NCI-H146 treated with DMSO at 0.1 percent for 48 hours (cell line): Measurements from ENCODE around the gene ADARB2.
"Not testable (repeated sequence)": the region's sequence is repeated elsewhere in the genome, so short reads cannot be mapped to it uniquely, and the experiment has no call there.

Experiments
- DNase-seq: peaks from one replicate; lab custom pipeline; 2025; ENCODE audit not compliant: unreplicated experiment; lab: John Stamatoyannopoulos, UW

The ADARB2 gene

GRCh38 chr10:1449572-1450205, 287.6 kb downstream of the ADARB2 start:
- DNase-seq, result no peak

DNA sequence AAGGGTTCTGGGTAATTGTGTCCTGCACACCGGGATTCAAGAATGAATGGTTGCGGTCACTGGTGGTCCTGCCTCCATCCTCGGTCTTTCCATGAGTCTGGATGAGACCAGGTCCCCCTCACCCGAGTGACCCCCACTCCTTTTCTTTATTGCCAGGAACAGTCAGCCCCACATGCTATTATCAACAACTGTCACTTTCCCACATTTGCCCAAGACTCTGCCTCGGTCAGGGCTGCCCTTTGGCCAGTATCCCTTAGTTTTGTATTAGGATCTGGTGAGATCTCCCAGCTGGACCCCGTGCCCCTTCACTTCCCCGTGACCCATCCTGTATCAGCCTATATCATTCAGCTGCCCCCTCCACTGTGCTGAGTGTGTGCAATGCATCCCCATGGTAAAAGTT, 288.3 kb downstream of the ADARB2 start:
- no peak for DNase-seq

DNA sequence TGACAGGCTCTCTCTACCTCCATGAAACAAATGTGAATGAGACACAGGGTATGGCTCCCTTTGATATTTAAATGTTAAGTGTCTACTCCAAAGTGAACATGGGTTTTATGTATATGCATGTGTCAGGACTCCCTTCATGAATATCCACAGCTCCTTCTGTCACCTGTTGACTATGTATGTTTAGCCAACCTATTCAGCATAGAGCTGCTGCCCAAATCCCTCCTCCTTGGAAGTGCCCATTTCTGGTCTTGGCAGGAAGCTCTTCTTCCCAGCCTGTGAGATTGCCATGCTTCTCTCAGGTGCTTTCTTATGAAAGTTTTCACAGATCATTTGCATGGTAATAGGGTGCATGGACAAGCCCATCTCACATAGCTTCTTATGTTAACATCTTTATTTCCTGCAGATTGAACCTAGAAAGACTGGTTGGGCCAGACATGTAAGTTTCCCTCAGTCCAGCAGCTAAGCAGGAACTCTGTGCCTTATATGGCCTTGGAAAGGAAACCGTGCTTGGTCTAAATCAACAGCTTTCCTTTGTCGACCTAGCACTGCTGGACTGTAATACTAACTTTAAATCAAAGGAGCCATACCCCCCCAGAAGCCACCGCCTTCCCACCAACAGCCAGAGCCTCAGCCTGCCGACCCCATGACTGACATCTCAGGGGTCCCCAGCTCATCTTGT, 288.9 kb downstream of the ADARB2 start:
- no peak for DNase-seq

GRCh38 chr10:1444826-1445225, 292.5 kb downstream of the ADARB2 start:
- no peak for DNase-seq

- DNase-seq, result no peak
Measured at GRCh38 chr10:1440897-1441296, 296.4 kb downstream of the ADARB2 start.

DNA sequence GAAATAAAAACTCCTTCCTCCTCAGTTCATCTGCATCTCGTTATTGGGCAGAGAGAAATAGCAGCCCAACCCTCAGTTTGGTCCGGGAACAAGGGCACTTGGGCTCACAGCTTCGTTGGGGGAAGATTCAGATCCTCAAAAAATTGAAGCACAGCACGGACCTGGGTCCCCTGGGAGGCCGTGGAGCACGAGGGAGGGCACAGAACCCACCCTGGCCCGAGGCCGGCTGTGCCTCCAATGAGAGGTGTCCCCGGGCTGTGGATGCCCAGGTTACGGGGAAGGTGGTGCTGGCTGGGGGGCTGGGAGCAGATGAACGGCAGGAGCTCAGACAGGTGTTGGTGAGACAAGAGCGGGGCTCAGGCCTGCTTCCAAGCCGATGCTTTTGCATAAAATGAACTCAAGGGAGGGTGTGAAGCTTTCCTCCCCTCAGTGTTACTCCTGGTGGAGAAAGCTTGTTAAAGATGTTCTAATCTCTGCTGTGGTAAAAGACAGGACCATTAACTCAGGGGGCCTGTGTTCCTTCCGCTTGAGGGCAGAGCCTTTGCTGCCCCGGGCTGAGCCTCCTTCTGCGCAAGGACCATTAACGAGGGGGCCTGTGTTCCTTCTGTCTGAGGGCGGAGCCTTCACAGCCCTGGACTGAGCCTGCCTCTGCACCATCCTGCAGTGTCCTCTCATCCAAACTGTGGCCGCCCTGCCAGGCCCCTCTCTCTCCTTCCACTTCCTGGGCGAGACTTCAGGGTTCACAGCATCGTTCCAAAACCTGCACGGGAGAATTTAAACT, 302.2 kb downstream of the ADARB2 start:
- DNase-seq, result no peak

DNA sequence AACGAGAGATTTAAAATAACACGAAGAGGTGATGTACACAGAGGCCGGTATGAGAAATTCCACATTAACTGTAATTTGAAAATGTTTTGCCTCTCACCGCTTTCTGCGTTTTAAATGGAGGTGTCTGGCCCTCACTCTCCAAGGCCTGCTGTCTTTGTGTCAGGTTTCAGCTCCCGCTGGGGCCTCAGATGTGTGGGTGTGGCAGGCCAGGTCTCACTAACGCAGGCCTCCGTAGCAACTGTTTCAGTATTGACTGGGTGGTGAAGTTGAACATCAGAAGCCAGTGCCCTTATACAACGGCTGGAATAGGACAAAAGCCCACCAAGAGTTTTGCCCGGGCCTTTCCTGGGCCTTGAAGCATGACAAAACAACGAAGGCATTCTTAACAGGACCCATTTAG, 303.1 kb downstream of the ADARB2 start:
- DNase-seq, result peak; percentile 9

DNA sequence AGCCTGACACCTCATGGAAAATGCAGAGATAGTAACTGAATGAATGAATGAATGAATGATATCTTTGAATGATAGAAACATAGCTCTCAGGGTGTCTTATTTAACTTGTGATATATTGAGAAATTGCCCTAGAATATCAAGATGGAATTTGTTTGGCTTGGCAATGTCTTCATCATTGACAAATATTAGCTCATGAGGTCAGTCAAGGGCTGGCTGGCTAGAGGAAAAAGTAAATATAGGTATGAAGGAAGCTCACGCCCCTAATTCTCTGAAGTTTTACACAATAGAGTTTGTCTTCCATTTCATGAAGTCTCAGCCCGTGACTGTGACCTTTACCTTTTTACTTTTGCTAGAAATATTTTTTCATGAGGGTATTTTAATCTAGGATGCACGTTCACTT, 305.2 kb downstream of the ADARB2 start:
- no peak for DNase-seq

DNA sequence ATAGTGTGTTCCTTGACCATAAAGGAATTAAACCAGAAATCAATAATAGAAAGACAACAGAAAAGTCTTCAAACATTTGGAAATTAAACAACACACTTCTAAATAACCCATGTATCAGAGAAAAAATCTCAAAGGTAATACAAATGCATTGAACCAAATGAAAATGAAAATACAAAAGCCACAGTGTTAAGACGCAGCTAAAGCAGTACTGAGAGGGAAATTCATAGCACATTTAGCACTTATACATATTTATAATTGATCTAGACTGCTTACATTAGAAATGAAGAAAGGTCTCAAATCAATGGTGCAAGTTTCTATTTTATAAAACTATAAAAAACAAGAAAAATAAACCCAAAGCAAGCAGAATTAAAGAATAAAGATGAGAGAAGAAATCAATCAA, 306.1 kb downstream of the ADARB2 start:
- no peak for DNase-seq

- not testable (repeated sequence) for DNase-seq
Measured at GRCh38 chr10:1427521-1428186, 309.7 kb downstream of the ADARB2 start.

DNA sequence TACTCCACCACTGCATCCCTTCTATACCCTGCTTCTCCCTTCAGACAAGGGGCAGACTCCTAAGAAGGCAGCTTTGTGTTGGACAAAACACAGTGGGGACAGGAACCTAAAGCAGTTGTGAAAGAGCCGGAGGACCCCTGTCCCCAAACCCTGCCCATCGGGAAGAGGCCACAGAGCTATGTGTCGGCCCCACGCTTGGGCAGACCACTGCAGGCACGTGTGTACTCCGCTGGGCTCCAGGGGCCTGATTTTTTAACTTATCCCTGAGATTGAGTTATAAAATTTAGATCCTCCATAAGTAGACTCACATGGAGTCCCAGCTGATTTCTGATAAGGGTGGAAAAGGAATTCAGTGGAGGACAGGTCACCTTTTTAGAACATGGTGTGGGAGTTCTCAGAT, 310.5 kb downstream of the ADARB2 start:
- no peak for DNase-seq

DNA sequence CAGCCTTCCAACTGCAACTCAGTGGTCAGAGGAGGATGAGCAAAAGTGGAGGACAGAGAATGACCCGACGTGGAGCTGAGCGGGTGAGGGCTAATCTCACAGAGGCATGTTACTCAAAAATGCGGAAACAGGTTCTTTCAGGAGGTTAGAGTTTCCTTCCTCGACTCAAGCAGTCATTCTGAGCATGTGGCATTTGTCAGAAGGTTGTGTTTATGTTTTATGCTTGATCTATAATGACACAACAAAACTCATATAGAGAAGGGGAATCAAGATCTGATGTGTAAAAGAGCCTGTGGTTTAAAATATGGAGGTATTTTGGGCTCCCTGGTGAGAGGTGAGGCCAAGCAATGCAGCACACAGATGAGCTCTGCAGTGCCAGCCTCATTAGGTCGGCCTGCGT, 311.4 kb downstream of the ADARB2 start:
- DNase-seq, result no peak

GRCh38 chr10:1424648-1425047, 312.7 kb downstream of the ADARB2 start:
- no peak for DNase-seq

DNA sequence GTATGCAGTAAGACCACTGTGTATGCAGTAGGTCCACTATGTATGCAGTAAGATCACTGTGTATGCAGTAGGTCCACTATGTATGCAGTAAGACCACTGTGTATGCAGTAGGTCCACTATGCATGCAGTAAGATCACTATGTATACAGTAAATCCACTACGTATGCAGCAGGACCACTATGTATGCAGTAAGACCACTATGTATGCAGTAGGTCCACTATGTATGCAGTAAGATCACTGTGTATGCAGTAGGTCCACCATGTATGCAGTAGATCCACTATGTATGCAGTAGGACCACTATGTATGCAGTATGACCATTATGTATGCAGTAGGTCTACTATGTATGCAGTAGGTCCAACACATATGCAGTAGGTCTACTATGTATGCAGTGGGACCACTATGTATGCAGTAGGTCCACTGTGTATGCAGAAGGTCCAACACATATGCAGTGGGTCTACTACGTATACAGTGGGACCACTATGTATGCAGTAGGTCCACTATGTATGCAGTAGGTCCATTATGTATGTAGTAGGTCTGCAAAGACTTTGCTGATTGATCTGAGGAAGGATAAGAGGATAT, 313.6 kb downstream of the ADARB2 start:
- DNase-seq, result no peak

DNA sequence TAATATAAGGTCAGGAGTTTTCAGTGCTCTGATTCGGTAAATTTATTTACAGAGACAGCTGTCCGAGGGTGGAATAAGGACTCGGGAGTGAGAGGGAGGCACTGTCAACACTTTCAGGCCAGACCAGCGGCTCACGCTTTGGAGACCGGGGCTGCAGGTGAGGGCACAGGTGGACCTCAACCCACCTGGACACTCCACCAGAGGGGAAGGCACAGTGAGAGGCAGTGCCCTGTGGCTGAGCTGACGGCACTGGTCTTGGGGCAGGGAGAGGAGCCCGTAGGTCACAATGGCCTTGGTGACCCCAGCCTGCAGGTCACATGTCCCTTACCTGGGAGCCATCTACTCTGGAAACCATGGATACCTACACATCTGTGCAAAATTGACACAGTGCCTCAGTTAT, 315.1 kb downstream of the ADARB2 start:
- DNase-seq, result no peak

DNA sequence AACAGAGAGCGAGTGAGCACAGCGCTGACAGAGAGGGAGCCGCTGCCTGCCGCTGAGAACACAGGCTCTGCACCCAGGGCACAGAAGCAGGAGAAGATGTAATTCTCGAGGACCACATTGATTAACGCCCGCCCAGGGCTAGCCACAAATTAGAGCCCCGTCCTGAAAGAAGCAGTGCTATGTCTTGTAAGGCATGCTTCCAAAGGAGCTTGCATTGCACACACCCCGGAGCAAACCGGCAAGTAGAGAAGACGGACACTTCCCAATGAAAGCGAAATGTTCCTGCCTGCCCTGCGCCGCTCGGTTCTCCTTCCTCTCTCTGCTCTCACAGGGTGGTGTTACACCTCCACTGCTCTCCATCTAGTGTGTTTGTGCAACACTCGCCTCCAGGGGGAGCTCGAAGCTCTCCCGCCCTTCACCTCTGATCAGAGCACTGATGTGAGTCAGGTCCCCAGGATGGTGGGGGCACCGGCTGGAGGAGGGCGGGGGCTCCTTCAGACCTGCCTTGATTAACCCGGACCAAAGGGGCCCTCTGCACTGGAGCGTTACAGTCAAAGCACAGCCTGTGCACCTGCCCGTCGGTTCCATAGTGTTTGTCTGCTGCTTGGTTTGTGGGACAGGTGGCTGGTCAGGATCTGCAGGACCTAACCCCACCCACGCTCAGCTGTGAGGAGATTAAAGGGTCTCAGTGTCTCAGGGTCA, 316.5 kb downstream of the ADARB2 start:
- peak; percentile 68 for DNase-seq

DNA sequence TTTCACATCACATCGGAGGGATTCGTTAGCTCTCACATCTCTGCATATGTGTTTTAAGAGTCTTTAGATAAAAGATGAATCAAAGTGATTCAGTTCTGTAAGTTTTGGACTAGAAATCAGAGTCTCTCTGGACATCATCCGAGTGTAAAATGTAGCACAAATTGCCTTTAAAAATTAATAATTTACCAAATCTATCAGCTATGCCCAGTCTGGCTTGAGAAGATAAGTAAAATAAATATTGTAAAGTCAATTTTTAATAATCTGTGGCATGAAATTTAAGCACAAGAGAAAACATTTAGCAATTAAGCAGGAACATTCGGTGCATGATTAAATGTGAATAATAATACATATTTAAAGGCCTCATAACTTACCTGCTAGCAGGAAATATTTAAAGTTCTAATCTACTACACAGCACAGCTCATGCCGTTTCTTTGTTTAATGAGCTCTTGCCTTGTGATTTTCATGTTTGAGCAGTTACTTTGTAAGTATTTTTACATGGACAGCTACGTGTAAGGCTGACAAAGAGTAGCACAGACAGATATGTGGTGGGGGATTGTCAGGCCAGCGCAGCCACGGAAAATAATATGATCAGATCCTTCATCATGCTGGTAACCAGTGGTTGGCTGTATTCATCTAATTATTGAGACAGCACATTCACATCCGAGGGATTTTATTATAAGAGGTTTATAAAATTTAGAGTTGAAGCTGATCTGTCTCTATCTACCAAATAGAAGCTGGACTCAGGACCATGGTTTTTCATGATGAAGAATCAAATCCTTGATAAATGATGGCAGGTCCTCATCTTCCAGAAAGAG, 317.3 kb downstream of the ADARB2 start:
- no peak for DNase-seq

- no peak for DNase-seq
Measured at GRCh38 chr10:1418031-1418550, 319.2 kb downstream of the ADARB2 start.

- no peak for DNase-seq
Measured at GRCh38 chr10:1417574-1417973, 319.8 kb downstream of the ADARB2 start.
